GM19099 (cell line): Measurements from ENCODE around the gene CFB.

Experiments used
- POLR2A ChIP-seq: IDR thresholded peaks from 3 replicates; pipeline ENCODE4 v1.6.1; 2011; ENCODE audit warnings: low read depth; ENCODE audit not compliant: insufficient read length; ENCODE audit errors: extremely low read depth

Gene CFB

GRCh38 chr6:31907158-31907813, 38.6 kb upstream of the CFB start:
- no peak for TF ChIP-seq POLR2A

DNA sequence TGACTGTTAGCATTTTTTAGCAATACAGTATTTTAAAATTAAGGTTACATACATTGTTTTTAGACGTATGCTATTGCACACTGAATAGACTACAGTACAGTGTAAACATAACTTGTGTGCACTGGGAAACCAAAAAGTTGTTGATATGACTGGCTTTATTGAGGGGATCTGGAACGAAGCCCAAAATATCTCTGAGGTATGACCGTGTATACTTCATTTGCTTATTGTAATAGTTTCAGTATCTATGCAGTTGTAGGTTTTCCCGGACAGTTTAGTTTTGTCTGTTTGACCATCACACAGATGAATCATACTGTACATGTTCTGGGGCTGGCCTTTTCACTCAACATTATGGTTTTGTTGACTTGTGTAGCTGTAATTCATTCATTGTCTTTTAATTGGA, 37.1 kb upstream of the CFB start:
- TF ChIP-seq POLR2A = no peak

- no peak for TF ChIP-seq POLR2A
These were observed 33.9 kb upstream of the CFB start for GRCh38 chr6:31911826-31912585.

- TF ChIP-seq POLR2A = no peak
These were observed 30.5 kb upstream of the CFB start for GRCh38 chr6:31915351-31915750.

GRCh38 chr6:31915756-31916155, 30.1 kb upstream of the CFB start:
- no peak for TF ChIP-seq POLR2A

GRCh38 chr6:31918069-31918720, 27.7 kb upstream of the CFB start:
- no peak for TF ChIP-seq POLR2A

GRCh38 chr6:31919624-31920303, 26.1 kb upstream of the CFB start:
- TF ChIP-seq POLR2A = no peak

- TF ChIP-seq POLR2A = no peak
These were observed 25.1 kb upstream of the CFB start for GRCh38 chr6:31920811-31921210.

GRCh38 chr6:31922942-31923341, 23.0 kb upstream of the CFB start:
- no peak for TF ChIP-seq POLR2A

DNA sequence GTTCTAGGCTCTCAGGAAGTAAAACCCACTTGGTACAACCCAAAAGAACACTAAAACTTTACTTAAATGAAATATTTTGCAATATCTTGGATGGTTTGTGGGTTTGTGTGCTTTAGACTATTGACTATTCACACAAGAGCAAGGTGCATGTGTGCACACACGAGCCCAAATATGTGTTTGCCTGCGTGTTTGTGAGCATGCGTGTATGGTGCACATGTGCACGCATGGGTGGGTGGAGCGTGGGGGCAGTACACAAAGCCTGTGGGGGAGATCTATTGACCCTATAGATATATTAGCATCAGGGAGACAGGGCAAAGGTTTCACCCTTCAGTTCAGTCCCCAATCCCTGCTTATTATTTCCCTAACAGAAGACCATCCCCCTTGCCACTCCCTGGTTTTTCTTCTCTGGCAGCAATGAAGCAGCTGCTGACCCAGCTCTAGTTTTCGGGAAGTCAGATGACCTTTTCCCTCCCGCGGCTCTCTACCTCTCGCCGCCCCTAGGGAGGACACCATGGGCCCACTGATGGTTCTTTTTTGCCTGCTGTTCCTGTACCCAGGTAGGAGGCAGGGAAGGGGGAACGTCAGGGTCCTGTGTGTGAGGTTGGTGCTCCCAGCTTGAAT, 18.5 kb upstream of the CFB start, which contains the start of gene C2:
Gene C2, plus strand, starts transcription at position 476 of the 621 bp plus-strand sequence. Its CDS starts 36 bp downstream, at position 512.
- no peak for TF ChIP-seq POLR2A

- no peak for TF ChIP-seq POLR2A
These were observed 17.8 kb upstream of the CFB start for GRCh38 chr6:31927863-31928671.

DNA sequence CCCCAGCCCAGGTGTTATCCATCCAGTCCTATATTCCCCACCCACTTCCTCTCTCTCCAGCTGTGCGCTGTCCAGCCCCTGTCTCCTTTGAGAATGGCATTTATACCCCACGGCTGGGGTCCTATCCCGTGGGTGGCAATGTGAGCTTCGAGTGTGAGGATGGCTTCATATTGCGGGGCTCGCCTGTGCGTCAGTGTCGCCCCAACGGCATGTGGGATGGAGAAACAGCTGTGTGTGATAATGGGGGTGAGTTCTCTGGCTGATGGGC, 17.3 kb upstream of the CFB start:
- TF ChIP-seq POLR2A = no peak

DNA sequence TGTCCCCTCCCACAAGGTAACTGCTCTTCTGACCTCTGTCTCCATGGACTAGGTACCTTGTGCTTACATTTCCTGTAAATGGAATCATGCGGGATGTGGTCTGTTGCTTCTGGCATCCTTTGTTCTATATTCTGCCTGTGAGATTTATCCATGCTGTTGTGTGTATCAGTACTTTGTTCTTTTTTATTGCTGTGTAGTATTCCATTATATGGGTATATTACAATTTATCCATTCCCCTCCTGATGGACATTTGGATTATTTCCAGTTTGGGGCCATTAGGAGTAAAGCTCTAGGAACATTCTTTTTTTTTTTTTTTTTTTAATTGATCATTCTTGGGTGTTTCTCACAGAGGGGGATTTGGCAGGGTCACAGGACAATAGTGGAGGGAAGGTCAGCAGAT, 14.9 kb upstream of the CFB start:
- TF ChIP-seq POLR2A = no peak

DNA sequence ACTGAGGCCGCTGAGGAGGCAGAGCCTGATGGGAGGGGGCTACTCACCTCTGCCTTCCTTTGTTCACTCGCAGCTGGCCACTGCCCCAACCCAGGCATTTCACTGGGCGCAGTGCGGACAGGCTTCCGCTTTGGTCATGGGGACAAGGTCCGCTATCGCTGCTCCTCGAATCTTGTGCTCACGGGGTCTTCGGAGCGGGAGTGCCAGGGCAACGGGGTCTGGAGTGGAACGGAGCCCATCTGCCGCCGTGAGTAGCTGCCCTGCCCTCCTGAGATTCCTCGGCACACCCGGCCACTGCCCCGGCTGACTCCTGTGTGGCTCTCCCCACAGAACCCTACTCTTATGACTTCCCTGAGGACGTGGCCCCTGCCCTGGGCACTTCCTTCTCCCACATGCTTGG, 12.4 kb upstream of the CFB start:
- no peak for TF ChIP-seq POLR2A

DNA sequence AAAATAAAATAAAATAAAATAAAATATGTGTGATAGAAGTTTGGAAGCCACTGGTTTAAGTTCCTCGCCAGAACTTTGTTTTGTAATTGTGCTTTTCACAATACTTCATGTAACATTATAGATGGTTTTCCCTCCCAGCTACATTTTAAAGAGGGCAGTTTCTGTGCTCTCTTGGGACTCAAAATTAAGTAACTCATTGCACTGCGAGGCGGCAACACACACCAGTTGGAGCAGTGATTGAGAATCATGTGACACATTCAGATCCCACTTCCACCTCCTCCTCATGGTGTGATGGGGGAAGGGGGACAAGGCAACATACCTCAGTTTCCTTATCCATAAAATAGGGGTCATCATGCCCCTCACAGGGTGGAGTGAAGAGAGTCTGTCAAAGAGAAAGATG, 10.9 kb upstream of the CFB start:
- no peak for TF ChIP-seq POLR2A

GRCh38 chr6:31935823-31936222, 10.1 kb upstream of the CFB start:
- TF ChIP-seq POLR2A = no peak
